ENCODE measurements around the gene PEX13. TPM values are rescaled to one million over a fixed set of nuclear protein-coding genes. Genes with fewer than 3 reads are reported as not detected.
"Not testable (repeated sequence)": the region's sequence is repeated elsewhere in the genome, so short reads cannot be mapped to it uniquely, and the experiment has no call there.

PEX13 gene
- total RNA-seq, 1 donor from 2014 or later = 20.3 TPM

DNA sequence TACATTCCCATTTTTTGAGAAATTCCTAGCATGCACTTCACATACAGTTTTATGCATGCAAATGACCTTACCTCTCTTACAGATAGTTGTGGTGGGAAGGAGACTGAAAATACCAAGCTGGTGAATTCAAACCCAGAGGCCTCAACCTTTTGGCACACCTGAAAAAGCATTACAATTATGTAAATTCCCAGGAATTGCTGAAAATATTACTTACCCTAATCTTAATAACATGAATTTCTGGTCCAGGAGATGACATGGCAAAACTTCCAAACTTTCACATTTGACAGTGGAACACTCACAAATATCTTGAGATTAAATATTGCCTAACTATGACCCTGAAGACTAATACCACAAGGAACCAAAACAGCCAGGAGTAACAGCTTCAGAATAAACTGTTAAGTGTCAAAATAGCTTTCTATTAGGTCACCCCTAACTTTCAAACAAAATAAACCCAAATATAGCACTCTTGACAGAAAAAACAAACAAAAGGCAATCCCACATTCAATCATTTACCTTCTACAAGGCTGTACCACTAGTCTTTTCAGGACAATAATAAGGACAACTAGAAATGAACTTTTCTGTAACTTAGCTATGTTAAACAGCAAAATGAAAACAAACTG, 10.9 kb upstream of the PEX13 start:
- intact Hi-C loops (cut with micrococcal nuclease) = no loop called here

DNA sequence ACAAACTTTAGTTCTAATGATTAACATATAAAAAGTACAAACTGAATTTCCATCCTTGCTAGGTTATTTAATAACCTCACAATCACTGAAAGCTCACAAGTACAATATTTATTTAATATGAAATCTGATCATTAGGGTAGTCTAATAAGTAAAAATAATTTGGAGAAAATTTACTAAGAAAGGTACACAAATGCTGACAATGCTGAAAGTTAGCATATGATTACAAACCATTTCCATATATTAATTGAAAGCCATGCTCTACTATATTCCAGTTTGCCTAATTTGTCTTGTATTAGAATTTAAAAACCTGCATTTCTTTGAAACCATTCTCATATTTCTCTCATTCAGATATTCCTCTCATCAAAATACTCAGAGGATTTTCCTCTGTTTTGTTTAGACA, 8.2 kb upstream of the PEX13 start:
- intact Hi-C loops (cut with micrococcal nuclease) = no loop called here

DNA sequence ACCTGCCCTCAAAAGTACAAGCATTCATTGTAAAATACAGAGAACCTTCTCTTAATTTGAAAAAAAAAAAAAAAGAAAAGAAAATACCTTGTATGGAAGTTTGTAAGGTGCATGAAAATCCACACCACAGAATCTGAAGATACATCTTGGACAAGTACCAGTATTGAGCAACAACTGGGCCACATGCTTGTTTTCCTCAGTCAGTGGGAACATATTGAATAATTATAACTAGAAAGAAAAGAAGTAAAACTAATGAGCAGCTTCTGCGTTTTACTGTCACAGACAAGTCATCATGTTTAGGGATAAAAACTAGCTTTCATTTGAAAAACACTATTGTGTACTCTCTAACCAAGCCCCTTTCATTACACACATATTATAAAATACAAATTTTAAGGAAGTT, 5.8 kb upstream of the PEX13 start:
- intact Hi-C loops (cut with micrococcal nuclease) = no loop called here

DNA sequence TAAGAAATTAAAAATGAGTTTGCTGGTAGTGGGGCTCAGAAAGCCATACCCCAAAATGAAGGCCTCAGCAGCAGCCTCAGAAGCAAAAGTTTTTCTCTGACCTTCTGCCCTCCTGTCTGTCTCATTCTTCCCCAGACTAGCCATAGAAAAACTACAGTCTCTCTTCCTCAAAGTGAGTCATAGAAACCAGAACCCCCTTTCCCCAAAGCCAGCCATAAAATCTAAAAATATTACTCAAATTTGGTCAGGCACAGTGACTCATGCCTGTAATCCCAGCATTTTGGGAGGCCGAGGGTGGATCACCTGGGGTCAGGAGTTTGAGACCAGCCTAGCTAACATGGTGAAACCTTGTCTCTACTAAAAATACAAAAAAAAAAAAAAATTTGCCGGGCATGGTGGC, 5.2 kb upstream of the PEX13 start:
- intact Hi-C loops (cut with micrococcal nuclease) = not testable (repeated sequence)

DNA sequence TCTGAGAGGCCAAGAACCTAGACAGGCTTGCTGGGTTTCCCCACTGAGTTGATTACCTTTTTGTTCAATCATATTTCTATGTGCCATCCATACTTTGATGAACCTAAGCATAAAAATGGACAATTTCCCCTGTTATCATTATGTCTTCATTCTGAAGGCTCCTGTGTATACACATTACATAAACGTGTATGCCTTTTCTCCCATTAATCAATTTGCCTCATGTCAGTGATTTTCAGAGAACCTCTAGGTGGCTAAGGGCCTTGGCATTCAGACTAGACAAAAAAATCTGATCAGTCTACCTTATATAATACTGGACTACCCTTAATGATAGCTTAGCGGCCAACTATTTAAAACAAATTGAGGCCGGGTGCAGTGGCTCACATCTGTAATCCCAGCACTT, 4.1 kb upstream of the PEX13 start:
- intact Hi-C loops (cut with micrococcal nuclease) = no loop called here

DNA sequence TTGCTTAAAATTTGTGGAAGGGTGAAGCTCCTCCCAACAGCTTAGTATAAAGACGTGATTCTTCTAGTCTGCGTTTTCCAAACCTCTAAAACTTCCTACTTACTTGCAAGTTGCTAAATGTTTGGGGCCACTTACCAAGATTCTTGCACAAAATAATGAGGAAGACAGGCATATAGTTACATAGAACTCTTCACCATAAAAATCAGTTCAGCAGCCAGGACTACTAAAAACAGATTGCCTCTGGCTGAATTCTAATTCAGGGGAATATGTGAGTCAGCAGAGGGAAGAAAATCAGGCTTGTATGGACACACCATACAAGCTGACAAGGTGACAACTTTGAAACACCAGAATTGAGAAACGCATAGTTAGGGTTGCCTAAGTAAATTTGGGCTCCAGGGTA, 2.8 kb upstream of the PEX13 start:
- intact Hi-C loops (cut with micrococcal nuclease) = loop anchor here (5.0 kb wide), 4 partner anchors 458 to 1693 kb away; partner anchors contain the start of genes CCT4, EHBP1, USP34 and XPO1

DNA sequence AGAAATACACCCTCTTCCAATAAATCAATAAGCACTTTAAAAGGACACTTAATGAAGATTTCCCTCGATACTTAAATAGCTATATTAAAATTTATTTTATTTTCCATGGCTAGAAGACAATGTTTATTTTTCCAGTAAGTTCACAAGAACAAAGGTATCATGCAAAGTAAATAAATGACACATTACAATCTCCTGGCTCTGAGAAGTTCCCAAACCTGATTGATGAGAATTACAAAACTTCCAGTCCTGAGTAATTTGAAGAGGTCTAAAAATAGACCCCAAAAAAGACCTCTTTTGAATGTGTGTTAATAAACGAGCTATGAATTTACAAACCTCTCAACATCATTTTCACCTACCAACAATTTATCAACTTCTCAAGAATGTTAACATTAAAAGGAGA, 1.5 kb upstream of the PEX13 start:
- intact Hi-C loops (cut with micrococcal nuclease) = loop anchor here (5.0 kb wide), 4 partner anchors 456 to 1691 kb away; partner anchors contain the start of genes CCT4, EHBP1, USP34 and XPO1

DNA sequence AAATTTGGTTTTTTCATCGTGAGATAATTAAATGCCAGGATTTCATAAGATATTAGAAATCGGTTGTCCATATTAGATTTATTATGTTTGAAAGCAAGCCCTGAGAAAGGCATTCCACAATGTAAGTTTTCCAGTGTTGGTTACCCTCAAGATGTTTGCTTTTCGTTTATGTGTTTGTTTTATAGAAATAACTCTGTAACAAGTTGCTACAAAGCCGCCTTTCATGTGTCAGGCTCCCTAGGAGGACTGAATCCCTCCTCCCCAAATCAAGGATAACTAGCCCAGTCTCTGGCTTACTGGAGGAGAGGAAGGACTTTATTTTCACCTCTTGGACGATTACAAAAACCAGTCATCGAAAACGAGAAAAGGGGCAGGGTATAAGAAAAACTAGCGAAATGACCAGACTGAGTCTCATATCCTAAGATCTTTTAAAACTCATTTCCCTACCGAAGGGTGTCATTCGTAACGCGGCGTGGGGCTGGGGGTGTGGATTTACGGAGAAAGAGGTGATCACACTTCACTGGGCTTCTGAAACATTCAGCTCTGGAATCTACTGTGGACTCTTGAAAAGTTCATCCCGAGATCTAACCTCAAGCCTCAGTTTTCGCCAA, 1.0 kb upstream of the PEX13 start:
- intact Hi-C loops (cut with micrococcal nuclease) = loop anchor here (1.0 to 5.0 kb wide), 7 partner anchors 49 to 1691 kb away; partner anchors contain the start of genes CCT4, EHBP1, REL and SANBR

DNA sequence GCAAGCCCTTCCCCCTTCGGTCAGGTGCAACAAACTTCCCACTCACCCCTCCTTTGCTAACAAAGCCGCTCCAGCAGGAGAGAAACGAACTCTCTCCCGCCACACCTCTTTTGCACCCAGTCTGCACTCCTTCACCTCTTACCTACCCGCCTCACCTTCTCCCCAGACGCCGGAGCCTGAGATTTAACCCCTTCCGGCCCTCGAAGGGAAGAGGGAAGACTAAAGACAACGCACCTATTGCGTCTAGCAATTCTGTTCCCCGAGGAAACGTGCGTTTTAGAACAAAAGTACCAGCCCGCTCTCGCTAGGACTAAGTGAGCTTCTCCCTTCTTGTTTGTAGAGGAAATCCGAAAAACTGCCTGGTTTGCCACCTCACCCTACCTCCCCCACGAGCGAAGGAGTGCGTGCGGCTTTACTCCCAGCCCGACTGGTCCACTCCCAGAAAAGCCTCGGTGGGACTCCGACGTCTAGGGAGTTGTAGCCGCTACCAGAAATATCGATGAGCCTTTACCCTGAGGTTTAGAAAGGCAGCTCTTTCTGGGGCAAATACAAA, 441 bp upstream of the PEX13 start:
- intact Hi-C loops (cut with micrococcal nuclease) = loop anchor here (1.0 to 5.0 kb wide), 7 partner anchors 48 to 1690 kb away; partner anchors contain the start of genes CCT4, EHBP1, REL and SANBR

DNA sequence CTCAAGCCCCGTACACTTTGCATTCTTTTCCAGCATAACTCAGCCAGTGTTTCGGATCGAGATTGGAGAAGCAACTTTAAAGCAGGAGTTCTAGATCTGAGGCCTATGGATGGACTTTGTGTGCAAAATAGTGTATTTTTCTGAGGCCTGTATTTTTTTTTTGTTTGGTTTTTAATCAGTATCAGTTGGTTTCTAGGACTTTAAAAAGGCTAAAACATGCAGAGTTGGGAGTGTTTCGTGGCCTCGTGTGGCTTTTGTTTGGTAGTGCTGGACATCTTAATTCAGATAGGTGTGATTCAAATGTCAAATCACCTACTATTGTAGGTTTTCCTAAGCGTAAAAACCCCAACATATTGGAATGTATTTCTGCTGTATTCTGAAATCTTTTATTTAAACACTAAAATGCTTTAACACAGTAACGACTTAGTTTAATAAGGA, 817 bp downstream of the PEX13 start:
- intact Hi-C loops (cut with micrococcal nuclease) = loop anchor here (1.0 to 5.0 kb wide), 5 partner anchors 262 to 1689 kb away; partner anchors contain the start of genes CCT4, EHBP1, PAPOLG and USP34

DNA sequence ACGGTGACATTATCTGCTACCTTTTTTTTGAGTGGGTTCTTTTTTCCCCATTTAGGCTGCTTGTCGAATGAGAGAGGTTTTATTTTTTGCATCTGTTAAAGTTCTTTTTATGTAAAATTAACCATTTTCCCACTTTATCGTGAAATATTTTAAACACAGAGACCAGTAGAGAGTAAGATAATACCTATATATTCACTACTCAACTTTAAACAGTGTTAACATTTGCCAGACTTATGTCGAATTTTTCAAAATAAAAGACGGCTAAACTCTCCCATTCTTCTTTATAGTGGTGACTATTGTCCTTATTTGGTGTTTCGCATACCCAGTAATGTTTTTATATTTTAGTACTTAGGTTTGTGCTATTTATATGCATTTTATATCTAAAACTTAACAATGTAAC, 1.3 kb downstream of the PEX13 start:
- intact Hi-C loops (cut with micrococcal nuclease) = loop anchor here (1.0 to 5.0 kb wide), 5 partner anchors 262 to 1689 kb away; partner anchors contain the start of genes CCT4, EHBP1, PAPOLG and USP34

DNA sequence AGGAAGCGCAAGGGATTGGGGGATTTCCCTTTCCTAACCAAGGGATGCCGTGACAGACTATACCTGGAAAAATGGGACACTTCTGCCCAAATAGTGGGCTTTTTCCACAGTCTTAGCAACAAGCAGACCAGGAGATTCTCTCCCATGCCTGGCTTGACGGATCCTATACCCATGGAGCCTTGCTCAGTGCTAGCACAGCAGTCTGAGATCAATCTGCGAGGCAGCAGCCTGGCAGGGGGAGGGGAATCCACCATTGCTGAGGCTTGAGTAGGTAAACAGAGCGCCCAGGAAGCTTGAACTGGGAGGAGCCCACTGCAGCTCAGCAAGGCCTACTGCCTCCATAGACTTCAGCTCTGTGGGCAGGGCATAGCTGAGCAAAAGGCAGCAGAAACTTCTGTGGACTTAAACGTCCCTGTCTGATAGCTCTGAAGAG, 3.7 kb downstream of the PEX13 start:
- intact Hi-C loops (cut with micrococcal nuclease) = no loop called here

DNA sequence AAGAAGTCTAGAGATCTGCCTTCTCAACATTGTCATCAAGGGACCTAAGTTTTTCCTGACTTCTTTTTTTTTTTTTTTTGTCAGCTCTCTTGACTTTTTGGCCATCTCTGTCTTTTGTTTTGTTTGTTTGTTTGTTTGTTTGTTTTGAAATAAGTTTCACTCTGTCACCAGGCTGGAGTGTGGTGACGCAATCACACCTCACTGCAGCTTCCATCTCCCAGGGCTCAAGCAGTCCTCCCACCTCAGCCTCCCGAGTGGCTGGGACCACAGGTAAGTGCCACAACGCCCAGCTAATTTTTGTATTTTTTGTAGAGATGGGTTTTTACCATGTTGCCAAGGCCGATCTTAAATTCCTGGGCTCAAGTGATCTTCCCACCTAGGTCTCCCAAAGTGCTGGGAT, 6.2 kb downstream of the PEX13 start:
- intact Hi-C loops (cut with micrococcal nuclease) = no loop called here

DNA sequence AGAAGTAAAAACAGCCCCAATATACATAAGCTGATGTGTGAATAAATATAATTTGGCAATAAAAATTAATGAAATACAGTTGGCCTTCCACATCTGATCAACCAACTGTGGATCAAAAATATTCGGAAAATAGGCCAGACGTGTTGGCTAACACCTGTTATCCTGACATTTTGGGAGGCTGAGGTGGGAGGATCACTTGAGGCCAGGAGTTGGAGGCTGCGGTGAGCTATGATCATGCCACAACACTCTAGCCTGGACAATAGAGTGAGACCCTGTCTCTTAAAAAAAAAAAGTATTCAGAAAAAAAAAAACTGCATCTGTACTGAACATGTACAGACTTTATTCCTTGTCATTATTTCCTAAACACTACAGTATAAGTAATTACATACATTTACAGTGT, 12.0 kb downstream of the PEX13 start:
- intact Hi-C loops (cut with micrococcal nuclease) = no loop called here

DNA sequence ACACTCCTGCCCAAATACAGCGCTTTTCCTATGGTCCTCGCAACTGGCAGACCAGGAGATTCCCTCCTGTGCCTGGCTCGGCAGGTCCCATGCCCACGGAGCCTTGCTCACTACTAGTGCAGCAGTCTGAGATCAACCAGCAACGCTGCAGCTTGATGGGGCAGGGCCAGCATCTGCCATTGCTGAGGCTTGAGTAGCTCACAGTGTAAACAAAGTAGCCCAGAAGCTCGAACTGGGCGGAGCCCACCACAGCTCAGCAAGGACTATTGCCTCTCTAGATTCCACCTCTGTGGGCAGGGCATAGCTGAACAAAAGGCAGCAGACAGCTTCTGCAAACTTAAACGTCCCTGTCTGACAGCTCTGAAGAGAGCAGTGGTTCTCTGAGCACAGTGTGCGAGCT, 17.1 kb downstream of the PEX13 start:
- intact Hi-C loops (cut with micrococcal nuclease) = not testable (repeated sequence)

DNA sequence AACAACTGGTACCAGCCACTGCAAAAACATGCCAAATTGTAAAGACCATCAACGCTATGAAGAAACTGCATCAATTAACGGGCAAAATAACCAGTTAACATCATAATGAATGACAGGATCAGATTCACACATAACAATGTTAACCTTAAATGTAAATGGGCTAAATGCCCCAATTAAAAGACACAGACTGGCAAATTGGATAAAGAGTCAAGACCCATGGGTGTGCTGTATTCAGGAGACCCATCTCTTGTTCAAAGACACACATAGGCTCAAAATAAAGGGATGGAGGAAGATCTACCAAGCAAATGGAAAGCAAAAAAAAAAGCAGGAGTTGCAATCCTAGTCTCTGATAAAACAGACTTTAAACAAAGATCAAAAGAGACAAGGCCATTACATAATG, 19.1 kb downstream of the PEX13 start:
- intact Hi-C loops (cut with micrococcal nuclease) = not testable (repeated sequence)

DNA sequence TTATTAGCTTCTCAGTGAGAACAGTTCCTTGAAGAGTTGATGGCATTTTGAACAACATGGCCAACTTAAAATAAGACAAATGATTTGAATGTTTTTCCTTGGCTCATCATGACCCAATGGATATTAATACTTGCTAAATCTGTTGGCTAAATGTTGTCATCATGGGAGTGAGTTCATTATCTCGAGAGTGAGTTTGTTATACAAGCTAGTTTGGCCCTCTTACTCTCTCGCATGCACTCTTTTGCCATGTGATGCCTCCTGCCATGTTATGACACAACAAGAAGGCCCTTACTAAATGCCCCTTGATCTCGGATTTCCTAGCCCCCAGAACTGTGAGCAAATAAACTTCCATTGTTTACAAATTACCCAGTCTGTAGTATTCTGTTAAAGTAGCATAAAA, 25.3 kb downstream of the PEX13 start:
- intact Hi-C loops (cut with micrococcal nuclease) = no loop called here

DNA sequence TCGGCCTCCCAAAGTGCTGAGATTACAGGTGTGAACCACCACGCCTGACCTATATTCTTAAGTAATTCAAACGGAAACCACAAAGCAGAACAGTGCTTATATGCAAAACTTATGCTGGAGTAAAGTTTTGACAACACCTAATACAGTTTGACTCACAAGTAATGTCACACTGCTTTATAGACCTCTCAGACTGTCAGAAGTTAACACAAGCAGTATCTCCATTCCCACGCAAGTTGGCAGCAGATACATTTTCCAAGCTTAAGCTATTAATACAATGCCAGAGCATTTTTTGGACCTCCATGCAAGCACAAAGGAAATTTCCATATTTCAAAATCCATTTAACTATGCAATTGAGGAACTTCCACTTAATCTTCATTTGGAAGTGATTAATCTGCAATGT, 27.1 kb downstream of the PEX13 start:
- intact Hi-C loops (cut with micrococcal nuclease) = no loop called here

DNA sequence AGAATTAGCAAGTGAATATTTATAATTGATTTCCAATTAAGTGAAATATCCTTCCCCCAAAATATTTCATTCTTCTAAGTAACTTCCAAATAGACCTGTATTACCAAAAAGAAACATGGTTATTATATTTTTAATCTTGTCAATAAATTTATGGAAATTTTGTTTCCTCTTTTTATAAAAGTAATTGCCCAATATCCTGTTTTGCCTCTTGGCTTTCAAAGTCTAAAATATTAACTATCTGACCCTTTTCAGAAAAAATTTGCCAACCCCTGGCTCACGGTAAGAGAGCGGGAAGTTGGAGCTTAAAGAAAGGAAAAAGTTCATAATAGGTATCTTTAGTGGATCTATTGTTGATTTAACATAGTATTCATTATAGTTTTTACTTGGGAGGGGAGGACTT, 27.7 kb downstream of the PEX13 start:
- intact Hi-C loops (cut with micrococcal nuclease) = no loop called here

DNA sequence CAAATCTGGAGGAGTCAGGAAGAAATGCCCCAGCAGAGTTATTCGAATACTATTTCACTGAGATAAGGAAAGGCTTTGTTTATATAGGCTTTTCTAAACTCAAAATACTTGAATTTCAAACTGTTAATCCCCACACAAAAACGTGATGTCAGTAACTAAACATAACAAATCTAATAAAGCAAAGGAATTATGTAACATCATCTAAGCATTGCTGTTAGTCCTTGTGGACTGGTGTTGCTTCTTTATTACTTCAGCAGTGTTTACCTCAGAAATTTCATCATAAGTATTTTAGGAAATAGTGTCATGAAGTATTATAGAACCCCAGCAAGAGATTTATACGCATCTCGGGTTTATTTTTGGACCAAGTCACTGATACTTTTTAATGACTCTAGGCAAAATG, 28.5 kb downstream of the PEX13 start:
- intact Hi-C loops (cut with micrococcal nuclease) = no loop called here

DNA sequence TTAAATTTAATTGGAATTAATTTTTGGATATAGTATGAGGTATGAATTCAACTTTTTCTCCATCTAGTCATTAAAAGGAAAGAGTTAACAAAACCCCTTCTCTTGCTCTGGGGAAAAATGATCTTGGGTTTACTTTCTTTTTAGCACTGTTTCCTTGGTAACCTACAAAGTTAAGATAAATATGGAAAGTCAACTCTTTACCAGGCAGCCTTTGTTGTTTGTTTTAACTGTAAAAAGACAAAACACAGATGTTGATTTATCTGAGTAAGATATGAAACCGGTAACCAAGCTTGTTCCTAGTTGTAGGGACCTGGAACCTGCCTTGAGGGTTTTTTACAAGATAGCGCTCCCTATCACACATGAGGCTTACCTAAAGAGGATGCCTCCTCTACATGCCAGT, 38.0 kb downstream of the PEX13 start:
- intact Hi-C loops (cut with micrococcal nuclease) = no loop called here

DNA sequence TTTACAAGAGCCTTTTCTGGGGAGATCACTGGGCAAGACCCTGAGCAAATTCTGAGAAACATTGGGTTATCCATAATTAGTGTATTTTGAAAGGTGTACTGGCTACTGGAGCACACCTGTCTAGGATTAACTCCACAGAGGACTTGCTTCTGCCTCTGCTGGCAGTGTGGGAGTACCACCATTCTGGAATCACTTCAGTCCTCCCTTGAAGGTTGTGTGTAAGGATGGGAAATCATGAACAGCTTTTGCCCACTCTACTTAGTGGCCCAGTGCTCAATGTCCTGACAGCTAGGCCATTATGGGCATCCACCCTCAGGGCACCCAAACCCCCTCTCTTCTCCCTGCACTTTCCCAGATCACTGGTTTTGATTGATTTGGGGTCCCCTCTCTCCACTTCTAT, 40.0 kb downstream of the PEX13 start:
- intact Hi-C loops (cut with micrococcal nuclease) = no loop called here

Data from T-helper 2 cell treated with Interferon-gamma antibody and Interleukin-4, amounts not matched to agents 100 ng/mL and 5 ng/mL, for 36 hours (primary cell).